ENCODE measurements around the gene NR2C2AP. TPM values are rescaled to one million over a fixed set of nuclear protein-coding genes. Genes with fewer than 3 reads are reported as not detected.
"Not testable (repeated sequence)": the region's sequence is repeated elsewhere in the genome, so short reads cannot be mapped to it uniquely, and the experiment has no call there.

The NR2C2AP gene
- total RNA-seq (2014; rRNA removed), result 16.0 and 19.7 TPM in 2 replicates
- polyA plus RNA-seq (2012), result 13.1 TPM

DNA sequence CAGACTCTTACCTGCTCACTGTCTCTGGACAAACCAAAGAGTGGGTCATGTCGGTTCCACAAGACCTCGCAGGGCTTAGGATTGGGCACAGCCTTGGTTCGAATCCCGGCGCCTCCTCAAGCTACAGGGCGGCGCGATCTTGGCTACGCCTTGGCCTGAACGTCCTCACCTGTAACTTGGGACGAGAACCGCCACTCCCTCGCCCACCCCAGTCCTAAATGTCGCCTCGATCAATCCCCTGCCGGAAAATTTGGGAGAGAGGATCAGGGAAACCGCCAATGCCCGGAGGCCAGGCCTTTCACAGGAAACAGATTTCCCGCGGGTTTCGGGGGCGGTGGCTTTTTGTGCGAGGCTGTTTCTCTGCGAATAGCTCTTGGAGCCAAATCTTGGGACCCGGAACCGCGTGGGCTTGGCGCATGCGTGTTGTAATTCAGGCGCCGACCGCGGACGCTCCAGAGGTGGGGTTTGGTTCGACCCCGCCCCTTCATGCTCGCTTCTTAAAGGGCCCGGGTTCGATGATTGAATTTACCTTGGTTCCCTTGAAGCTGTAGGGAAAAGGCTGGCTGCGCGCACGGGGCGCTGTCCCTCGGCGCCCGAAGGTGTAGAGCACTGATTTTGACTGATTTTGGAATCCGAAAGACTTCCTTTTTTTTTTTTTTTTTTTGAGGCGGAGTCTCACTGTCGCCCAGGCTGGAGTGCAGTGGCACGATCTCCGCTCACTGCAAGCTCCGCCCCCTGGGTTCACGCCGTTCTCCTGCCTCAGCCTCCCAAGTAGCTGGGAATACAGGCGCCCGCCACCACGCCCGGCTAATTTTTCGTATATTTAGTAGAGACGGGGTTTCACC lies at the start of gene NR2C2AP:
Gene NR2C2AP, minus strand, starts transcription at position 403 of the 845 bp plus-strand sequence. Its CDS starts 354 bp downstream, at position 49.
- DNase-seq (ENCODE audit: low read depth), result peak; percentile 85

DNA sequence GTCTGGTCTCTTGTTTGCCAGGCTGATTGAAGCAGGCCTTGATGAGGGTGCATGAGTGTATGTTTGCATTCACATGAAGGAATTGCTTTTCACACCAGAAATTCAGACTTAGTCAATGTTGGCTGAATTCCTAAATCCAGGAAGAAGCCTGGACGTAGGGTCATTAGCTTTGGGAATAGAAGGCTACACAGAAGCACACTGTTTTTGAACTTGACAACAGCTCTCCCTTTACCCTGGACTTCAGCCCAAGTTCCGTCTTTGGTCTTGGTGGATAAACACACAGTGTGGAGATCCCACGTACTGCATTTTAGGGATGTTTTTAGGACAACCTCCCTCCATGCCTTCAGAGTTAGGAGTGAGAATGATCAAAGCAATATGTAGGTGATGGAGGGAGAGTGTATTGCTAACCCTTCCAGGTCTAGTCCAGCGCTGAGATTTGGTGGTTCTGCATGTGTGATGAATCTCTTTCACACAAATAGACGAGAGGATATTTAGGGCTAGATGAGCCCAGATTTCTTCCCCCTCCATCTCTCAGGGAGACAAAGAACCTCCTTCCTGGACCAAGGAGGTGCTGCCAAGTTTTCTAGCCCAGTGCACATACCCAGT lies 47.1 kb upstream of the NR2C2AP start:
- DNase-seq (ENCODE audit: low read depth), result no peak

GRCh38 chr19:19240476-19240875 lies 37.3 kb upstream of the NR2C2AP start:
- DNase-seq (ENCODE audit: low read depth), result no peak

- no peak for DNase-seq (ENCODE audit: low read depth)
Measured at GRCh38 chr19:19239675-19240074, 36.5 kb upstream of the NR2C2AP start.

GRCh38 chr19:19238126-19238894 lies 35.1 kb upstream of the NR2C2AP start:
- DNase-seq (ENCODE audit: low read depth), result no peak

DNA sequence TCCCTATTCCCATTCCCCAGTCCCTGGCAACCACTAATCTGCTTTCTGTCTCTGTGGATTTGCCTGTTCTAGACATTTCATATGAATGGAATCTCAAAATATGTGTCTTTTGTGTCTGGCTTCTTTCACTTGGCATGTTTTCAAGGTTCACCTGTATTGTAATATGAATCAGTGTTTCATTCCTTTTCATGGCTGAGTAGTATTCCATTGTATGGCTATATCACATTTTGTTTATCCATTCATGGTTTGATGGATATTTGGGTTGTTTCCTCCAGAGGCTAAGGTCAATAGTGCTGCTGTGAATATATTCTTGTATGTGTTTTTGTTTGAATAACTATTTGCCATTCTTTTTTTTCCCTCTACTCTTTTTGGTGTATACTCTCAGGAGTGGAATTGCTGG lies 33.0 kb upstream of the NR2C2AP start:
- DNase-seq (ENCODE audit: low read depth), result no peak

GRCh38 chr19:19234220-19234816 lies 31.1 kb upstream of the NR2C2AP start:
- no peak for DNase-seq (ENCODE audit: low read depth)

DNA sequence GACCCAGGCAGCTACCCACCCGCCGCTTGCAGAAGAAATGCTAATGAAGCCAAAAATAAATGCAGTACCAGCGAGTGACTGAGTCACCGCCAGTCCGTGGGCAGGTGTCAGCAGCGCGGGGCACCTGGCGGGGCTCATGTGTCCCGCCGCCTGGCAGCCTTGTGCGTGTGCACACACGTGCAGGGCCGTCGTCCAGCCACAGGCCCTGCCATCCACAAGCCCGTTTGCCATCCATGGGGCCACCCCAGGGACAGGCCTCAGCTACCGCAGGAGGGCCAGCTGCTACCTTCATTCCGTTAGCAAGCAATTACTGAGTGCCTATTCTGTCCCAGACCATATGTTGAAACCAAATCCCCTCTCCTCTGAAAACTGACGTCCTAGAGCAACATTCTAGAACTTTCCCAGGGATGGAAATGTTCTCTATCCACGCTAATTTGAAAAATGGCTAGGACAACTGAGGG lies 29.1 kb upstream of the NR2C2AP start:
- peak; percentile 32 for DNase-seq (ENCODE audit: low read depth)

- no peak for DNase-seq (ENCODE audit: low read depth)
Measured at GRCh38 chr19:19230999-19231398, 27.8 kb upstream of the NR2C2AP start.

- no peak for DNase-seq (ENCODE audit: low read depth)
Measured at GRCh38 chr19:19229701-19230100, 26.5 kb upstream of the NR2C2AP start.

GRCh38 chr19:19227217-19227616 lies 24.0 kb upstream of the NR2C2AP start:
- no peak for DNase-seq (ENCODE audit: low read depth)

DNA sequence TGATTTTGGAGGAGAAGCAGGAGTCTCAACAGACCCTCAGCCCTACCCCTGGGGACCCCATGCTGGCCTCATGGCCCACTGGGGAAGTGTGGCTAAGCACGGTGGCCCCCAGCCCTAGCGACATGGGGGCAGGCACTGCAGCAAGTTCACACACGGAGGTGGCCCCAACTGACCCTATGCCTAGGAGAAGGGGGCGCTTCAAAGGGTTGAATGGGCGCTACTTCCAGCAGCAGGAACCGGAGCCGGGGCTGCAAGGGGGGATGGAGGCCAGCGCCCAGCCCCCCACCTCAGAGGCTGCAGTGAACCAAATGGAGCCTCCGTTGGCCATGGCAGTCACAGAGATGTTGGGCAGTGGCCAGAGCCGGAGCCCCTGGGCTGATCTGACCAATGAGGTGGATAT lies 23.4 kb upstream of the NR2C2AP start:
- no peak for DNase-seq (ENCODE audit: low read depth)

DNA sequence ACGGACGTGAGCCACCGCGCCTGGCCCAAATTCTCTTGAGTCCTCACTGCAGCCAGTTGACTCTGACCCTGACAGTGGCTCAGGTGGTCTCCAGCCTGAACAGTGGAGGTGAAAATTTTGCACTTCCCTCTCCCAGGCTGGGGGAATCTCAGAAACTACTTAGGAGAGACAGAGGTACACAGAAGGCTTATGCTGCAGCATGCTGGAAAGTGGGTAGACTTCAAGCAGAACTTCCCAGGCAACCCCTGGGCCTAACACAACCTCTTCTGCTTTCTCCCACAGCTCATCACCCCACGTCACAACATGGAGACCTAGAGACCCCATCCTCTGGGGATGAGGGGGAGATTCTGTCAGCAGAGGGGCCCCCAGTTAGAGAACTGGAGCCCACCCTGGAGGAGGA lies 23.0 kb upstream of the NR2C2AP start:
- no peak for DNase-seq (ENCODE audit: low read depth)

- peak; percentile 39 for DNase-seq (ENCODE audit: low read depth)
Measured at GRCh38 chr19:19224852-19225494, 21.8 kb upstream of the NR2C2AP start.

GRCh38 chr19:19224150-19224851 lies 21.1 kb upstream of the NR2C2AP start:
- DNase-seq (ENCODE audit: low read depth), result no peak

- DNase-seq (ENCODE audit: low read depth), result no peak
Measured at GRCh38 chr19:19223636-19224035, 20.4 kb upstream of the NR2C2AP start.

- DNase-seq (ENCODE audit: low read depth), result no peak
Measured at GRCh38 chr19:19223060-19223459, 19.8 kb upstream of the NR2C2AP start.

GRCh38 chr19:19221000-19221399 lies 17.8 kb upstream of the NR2C2AP start:
- not testable (repeated sequence) for DNase-seq (ENCODE audit: low read depth)

DNA sequence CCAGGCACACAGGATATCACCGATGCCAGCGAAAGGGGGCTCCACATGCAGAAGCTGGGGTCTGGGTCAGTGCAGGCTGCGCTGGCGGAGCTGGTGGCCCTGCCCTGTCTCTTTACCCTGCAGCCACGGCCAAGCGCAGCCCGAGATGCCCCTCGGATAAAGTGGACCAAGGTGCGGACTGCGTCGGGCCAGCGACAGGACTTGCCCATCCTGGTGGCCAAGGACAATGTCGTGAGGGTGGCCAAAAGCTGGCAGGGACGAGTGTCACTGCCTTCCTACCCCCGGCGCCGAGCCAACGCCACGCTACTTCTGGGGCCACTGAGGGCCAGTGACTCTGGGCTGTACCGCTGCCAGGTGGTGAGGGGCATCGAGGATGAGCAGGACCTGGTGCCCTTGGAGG lies 15.7 kb upstream of the NR2C2AP start:
- DNase-seq (ENCODE audit: low read depth), result no peak

- peak; percentile 56 for DNase-seq (ENCODE audit: low read depth)
Measured at GRCh38 chr19:19217099-19217498, 13.9 kb upstream of the NR2C2AP start.

DNA sequence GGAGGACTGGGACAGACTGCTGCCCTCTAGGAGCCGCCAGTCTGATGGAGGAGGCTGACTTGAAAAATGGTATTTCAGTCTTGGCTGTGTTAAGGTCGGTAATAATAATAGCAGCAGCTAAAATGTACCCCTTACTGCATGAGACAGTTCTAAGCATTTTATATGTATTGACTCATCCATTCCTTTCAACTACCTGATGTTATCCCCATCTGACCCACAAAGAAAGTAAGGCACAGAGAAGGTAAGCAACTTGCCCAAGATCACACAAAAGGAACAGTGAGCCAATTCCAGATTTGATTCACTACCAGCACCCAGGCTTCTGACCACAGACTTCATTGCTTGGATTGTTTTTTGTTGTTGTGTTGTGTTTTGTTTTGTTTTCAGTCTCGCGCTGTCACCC lies 12.6 kb upstream of the NR2C2AP start:
- no peak for DNase-seq (ENCODE audit: low read depth)

Data from LHCN-M2 (cell line).